NCI-H2196 treated with DMSO at 0.1 percent for 48 hours (cell line): ENCODE data around the gene GIPR.
A peak's percentile ranks its signal among the peaks of the same experiment; 100 is the strongest.
"Not testable (repeated sequence)": the region's sequence is repeated elsewhere in the genome, so short reads cannot be mapped to it uniquely, and the experiment has no call there.

ENCODE experiments used
- DNase-seq: peaks from one replicate; lab custom pipeline; 2025; ENCODE audit not compliant: unreplicated experiment; lab: John Stamatoyannopoulos, UW

Gene GIPR

DNA sequence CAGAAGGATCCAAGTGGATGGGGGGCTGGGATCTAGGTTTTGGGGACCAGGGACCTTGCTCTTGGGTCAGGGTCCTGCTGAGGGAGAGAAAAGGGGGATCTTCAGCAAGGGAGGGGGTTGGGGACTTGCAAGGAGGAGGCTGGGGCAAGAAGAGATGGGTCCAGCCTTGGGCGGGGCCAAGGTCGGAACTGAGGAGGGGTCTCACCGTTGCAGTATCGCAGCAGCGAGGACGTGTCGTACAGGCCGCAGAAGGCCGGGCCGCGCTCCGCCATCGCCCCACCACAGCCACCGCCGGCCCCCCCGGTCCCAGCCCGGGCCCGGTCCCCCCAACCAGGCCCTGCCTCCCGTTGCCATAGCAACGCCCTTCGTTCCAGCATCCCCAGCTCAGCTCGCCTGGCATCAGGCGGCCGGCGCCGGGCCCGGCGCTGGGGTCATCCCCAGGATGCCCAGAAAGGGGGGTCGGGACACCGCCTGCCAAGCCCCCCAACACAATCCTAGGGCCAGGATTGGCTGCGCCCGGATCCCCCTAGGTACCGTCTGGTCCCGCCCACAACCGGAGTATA is 22.9 kb upstream of the GIPR start:
- peak; percentile 60 for DNase-seq

DNA sequence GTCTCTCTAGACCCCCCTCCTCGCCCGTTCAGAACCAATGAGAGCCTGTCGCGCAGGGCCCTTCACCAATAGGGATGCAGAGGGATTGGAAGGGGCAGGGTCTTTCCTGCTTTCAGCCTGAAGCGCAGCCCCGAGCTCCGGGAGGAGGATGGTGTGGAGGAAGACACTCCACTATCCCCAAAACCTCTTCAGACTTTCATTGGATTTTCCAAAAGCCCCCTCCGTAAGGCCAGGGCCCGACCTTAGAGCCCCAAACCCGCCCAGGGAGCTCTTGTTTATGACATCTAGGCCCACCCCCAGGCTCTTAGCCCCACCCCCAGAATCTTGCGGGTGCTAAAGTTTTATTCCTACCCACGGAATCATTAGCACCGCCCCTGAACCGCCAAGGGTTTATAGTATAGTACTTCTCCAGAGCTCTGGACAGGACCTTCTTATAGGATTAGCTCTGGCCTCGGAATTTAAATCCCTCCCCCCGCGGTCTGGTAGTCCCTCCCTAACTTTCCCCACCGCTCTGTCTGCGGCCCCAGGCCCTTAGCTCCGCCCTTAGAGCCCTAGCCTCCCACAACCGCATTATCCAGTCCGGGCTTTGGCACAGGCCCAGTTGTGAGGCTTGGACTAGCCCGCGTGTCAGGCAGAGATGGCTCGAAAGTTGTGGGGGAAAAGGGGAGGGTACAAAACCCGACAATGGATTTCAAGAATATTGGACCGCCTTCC is 22.2 kb upstream of the GIPR start:
- peak; percentile 80 for DNase-seq

DNA sequence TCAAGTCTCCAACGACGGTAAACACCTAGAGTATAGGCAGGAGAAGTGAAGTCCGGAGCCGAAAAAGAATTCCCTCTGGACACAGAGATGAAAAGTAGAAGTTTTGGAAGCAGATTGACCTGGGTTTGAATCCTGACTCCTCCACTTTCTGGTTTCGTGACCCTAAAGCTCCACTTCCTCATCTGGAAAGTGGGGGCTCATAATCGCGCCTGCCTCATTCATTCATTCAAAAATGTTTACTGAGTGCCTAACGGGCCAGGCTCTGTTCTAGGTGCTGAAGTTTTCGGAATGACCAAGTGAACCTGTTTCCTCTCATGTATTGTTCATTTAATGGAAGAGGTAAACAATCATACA is 21.7 kb upstream of the GIPR start:
- no peak for DNase-seq

DNA sequence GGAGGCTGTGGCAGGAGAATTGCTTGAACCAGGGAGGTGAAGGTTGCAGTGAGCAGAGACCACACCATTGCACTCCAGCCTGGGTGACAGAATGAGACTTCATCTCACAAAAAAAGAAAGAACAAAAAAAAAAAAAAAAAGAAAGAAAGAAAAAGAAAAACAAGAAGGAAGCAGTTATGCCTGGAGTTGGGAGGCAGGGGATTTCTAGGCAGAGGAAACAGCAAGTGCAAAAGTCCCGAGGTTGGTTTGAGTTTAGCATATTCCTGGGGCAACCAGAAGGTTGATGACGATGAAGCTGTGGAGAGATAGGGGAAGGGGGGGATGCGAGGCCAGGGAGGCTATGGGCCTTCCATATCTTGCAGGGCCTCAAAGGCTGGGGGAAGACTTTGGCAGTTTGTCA is 17.3 kb upstream of the GIPR start:
- DNase-seq: no peak

DNA sequence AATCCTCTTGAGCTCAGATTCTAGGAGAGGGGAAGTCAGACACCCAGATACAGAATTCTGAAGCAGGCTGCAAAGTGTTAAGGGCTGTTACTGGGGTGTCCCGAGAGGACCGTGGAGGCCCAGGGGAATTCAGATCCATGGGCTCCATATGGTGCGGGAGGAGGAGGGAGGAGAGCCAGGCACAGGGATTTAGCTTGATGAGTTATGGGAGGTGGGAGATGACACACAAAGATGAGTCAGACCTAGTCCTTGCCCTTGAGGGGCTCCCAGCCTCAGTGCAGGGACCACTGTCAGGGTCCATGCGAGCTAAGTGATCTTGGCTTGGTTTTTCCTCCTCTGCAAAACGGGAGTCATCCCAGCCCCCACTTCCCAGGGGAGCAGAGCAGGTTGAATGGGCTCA is 14.4 kb upstream of the GIPR start:
- DNase-seq: no peak

DNA sequence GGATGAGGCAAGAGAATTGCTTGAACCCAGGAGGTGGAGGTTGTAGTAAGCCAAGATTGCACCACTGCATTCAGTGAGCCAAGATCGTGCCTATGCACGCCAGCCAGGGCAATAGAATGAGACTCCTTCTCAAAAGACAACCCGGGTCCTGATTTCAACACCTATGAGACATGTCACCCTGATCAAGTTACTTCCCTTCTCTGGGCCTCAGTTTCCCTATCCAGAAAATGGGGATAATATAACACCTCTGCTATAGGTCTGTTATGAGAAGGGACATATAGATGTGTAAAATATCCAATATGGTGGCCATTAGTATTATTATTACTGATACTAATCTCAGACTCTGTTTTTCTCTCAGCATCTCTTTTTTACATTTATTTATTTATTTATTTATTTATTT is 12.9 kb upstream of the GIPR start:
- no peak for DNase-seq

DNA sequence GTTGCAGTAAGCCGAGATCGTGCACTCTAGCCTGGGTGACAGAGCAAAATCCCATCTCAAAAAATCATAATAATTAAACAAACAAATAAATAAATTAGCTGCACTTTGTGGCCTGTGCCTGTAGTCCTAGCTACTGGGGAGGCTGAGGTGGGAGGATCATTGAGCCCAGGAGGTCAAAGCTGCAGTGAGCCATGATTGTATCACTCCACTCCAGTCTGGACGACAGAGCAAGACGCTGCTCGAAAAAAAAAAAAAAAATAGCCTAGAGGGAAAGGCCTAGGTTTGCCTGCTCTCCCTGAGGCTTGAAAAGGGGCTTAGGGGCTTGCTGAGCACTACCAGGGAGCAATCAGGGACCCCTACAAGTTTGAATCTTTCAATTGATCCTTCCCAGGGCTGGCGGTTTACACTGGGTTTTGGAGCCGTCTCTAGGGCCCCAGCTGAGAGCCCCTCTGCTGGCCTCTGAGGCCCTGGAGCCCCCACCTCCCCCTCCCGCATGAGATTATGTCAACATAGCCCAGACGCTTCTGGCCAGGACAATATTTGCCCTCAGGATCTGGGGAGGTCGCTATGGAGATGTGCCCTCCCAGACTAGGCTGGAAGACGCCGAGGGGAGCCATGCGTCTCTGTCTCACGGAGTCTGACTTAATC is 10.4 kb upstream of the GIPR start:
- no peak for DNase-seq

DNA sequence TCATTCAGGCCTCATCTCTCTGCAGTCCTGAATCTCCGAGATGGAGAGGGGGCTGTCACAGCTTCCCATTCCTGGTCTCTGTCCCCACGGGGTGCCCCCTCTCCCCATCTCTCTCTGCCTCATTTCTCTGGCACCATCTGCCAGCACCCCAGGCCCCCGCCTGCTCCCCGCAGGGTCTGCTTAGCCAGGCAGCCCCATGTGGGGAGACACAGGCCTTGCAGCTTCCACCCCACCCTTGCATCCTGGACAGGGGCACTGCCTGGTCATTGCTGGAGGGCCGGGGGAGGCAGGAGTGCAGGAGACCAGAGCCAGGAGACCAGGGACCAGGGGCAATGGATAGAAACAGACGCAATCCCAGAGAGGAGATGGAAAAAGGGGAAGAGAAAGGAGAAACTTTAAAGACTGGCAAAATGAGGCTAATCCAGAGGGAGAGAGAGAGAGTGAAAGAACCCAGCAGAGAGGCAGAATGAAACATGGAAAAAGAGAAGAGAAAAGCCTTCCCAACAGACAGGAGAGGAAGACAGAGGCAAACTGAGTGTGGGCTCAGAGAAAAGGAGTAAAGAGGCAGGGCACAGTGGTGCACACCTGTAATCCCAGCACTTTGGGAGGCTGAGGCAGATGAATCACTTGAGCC is 8.8 kb upstream of the GIPR start:
- no peak for DNase-seq

DNA sequence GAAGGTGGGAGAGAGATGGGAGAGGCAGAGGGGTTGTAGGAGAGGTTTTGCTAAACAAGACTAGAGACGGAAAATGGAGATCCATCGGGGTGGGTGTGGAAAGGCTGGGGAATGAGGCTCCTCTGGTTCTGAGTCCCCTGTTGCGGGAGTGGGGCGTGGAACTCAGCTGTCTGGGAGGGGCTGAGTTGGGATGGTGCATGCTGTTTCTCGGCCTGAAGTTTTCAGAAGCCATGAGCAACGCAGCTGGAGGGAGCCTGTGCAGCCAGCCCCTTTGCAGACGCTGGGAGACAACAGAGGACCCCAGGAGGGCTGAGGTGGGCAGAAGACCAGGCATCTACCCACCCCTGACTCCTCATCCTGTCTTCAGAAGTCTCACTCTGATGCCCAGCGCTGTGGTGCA is 7.4 kb upstream of the GIPR start:
- DNase-seq: no peak

DNA sequence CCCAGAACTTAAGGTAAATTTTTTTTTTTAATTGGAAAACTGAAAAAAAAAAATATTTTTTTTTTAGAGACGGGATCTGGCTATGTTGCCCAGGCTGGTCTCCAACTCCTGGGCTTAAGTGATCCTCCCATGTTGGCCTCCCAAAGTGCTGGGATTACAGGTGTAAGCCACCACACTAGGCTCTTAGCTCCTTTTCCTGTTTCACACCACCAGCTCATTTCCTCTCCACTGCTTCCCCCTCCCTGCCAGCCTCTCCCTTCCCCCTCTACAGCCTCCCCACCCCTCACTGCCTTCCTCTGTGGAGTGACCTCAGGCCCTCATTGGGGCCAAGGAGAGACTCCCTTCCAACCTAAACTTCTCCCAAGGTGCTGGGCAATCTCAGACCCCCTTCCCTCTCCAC is 4.2 kb upstream of the GIPR start:
- DNase-seq: no peak

DNA sequence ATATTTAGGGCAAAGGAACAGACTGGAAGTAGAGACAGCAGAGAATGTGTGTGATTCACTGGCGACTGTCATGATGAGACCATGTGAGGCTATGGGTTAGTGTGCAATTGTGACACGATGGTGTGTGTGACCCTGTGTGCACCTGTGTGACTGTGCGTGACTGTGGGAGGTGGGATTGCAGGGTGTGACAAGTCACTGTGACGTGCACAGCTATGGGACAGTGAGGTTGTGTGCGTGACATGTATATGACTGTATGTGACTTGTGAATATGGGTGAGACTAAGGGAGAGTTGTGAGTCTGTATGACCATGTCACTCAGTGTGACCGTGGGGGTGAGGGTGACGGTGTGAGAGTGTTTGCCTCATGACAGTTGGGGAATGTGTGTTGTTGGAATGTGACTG is 3.4 kb upstream of the GIPR start:
- DNase-seq: no peak

DNA sequence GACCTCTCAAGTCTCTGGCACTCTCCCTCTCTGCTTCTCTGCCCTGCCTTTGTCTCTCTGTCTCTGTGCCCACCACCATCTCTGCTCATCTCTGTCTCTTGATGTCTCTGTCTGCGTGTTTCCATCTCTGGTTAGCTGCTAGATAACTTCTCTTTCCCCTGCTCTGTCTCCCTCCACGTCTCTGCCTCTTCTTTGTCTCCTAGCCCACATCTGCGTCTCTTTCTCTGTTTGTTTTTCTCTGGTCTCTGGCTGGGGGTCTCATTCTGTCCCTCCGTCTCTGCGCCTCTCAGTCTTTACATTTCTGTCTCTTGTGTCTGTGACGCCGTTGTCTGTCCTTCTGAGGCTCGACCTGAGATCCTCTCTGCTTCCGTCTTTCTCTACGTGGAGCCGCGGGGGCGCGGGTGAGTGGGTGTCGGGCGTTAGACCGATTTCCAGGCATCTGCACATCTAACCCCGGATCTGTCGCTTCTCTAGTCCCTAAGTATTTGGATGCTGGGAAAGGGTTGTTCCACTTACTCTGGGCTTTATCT is 386 bp downstream of the GIPR start:
- no peak for DNase-seq

DNA sequence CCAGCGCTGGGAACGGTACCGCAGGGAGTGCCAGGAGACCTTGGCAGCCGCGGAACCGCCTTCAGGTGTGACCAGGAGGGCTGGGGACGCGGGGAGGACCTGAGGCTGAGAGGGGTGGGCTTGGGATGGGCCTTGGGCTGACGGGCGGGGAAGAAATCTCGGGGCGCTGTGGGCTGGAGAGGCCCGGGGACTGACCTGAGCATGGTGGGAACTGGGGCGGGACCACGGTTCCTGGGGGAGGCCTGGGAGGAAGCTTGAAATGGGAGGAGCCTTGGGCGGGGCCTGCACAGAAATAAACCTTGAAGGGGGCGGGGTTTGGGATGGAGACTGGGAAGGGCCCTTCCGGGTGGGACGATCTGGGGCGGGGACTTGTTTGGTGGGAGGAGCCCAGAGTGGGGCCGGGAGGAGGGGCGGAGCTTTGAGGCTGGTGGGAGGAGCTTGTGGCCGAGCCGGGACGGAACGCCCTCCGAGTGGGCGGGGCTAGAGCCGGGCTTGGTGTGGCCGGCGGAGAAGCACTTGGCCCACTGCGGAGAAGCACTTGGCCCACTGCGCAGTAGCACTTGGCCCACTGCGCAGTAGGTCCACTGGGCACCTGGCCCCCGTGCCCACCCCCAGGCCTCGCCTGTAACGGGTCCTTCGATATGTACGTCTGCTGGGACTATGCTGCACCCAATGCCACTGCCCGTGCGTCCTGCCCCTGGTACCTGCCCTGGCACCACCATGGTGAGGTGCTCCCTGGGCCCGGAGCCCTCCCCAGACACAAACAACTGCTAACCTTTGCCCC is 2.8 kb downstream of the GIPR start:
- no peak for DNase-seq

DNA sequence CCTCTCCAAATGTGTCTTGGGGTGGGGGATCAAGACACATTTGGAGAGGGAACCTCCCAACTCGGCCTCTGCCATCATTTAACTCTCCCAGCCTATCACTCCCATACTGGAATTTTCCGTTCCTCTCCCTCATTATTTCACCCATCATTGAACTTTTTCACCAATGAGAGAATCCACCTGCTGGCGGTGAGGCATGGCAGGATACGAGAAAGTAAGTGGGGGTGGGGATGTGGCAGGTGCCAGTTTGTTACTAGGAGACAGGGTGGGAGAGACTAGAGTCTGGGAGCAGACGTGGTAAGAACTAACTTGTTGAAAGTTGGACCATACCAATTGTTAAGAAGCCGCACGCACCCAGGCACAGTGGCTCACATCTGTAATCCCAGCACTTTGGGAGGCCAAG is 6.9 kb downstream of the GIPR start:
- no peak for DNase-seq

DNA sequence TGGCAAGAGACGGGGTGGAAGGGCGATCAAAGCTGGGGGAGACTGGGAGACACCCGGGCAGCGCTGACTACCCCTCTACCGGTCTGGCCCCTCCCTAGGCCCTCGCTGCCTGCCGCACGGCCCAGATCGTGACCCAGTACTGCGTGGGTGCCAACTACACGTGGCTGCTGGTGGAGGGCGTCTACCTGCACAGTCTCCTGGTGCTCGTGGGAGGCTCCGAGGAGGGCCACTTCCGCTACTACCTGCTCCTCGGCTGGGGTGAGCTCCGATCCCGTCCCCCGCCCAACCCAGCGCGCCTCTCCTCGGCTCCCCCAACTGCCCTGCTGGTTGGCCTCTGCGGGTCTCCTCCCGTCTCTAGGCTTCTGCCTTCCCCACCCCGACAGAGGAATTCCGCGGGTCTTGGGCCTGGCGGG is 8.8 kb downstream of the GIPR start:
- DNase-seq: no peak

DNA sequence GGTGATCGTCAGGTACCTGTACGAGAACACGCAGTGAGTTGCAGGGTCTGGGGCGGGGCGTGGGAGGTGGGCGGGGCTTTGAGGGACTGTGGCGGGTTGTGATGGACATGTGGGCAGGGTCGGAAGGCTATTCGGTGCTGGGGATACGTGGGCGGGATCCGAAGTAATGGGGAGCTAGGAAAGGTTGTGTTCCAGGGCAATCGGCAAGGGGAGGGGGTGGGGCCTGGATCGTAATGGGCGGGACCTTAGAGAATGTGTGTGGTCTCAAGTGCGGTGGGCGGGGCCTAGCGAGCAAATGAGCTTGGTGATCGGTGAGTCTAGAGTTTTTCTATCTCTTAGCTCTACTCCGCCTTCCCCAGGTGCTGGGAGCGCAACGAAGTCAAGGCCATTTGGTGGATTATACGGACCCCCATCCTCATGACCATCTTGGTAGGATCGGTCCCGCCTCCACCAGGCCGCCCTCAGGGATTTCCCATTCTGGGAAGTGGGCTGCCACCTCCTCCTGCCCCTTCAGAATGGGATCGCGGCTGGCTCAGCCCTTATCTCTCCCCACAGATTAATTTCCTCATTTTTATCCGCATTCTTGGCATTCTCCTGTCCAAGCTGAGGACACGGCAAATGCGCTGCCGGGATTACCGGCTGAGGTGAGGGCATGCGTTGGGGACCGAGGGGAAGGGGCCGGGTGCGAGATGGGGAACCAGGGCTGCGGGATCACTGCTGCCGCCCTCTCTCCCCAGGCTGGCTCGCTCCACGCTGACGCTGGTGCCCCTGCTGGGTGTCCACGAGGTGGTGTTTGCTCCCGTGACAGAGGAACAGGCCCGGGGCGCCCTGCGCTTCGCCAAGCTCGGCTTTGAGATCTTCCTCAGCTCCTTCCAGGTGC is 9.6 kb downstream of the GIPR start:
- DNase-seq: no peak

DNA sequence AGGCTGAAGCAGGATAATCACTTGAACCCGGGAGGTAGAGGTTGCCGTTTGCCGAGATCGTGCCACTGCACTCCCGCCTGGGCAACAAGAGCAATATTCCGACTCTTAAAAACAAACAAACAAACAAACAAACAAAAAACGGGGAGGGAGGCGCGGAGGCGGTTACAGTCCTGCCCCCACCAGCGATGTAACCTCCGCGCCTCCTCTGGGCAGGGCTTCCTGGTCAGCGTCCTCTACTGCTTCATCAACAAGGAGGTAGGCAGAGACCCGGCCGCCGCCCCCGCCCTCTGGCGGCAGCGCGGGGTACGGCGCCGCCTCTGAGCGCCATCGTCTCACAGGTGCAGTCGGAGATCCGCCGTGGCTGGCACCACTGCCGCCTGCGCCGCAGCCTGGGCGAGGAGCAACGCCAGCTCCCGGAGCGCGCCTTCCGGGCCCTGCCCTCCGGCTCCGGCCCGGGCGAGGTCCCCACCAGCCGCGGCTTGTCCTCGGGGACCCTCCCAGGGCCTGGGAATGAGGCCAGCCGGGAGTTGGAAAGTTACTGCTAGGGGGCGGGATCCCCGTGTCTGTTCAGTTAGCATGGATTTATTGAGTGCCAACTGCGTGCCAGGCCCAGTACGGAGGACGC is 13.5 kb downstream of the GIPR start:
- peak; percentile 90 for DNase-seq

DNA sequence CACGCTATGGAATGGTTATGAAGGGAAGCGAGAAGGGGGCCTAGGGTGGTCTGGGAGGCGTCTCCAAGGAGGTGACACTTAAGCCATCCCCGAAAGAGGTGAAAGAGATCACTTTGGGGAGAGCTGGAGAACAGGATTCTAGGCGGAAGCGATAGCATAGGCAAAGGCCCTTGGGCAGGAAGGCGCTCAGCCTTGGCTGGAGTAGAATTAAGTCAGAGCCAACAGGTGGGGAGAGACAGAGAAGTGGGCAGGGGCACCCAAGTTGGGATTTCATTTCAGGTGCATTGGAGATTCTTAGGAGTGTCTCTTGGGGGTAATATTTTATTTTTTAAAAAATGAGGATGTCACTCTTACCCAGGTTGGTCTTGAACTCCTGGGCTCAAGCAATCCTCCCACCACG is 14.1 kb downstream of the GIPR start:
- no peak for DNase-seq

DNA sequence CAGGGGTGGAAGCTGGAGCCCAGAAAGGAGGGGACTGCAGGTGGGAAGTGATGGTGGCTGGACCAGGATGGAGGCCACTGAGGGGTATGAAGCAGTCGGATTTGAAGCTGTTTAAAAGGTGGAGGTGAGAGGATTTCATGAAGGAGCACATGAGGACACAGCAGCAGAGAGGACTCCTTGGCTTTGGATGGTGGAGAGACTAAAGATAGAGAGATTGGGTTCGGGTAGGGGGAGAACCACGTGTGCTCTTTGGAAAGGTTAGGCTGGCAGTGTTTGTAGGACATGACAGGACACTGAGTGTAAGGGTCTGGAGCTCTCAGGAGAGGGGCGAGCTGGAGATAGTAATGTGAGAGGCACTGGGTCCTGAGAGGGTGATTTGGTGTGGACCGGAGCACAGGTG is 14.9 kb downstream of the GIPR start:
- DNase-seq: no peak

DNA sequence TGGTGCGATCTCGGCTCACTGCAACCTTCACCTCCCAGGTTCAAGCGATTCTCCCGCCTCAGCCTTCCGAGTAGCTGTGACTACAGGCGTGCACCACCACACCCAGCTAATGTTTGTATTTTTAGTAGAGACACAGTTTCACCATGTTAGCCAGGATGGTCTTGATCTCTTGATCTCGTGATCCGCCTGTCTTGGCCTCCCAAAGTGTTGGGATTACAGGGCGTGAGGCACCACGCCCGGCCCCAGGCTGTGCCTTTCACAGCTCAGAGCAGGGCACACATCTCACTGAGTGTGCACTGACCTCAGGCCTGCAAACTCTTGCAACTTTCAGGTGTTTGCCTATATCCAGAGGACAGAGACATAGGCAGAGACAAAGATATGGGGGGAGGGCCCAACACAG is 17.0 kb downstream of the GIPR start:
- not testable (repeated sequence) for DNase-seq
